SHP77 treated with DMSO at 0.1 percent for 48 hours (cell line): ENCODE data around the gene SLC11A1.

Source experiments
- DNase-seq: peaks from one replicate; lab custom pipeline; 2025; lab: John Stamatoyannopoulos, UW

SLC11A1 gene

GRCh38 chr2:218405746-218406208 is 23.7 kb downstream of the SLC11A1 start:
- no peak for DNase-seq

GRCh38 chr2:218406209-218406948 is 24.3 kb downstream of the SLC11A1 start:
- peak; percentile 92 for DNase-seq

- peak; percentile 21 for DNase-seq
Observed at GRCh38 chr2:218406949-218407618, 25.0 kb downstream of the SLC11A1 start.

- DNase-seq = no peak
Observed at GRCh38 chr2:218407717-218408116, 25.6 kb downstream of the SLC11A1 start.

- DNase-seq = no peak
Observed at GRCh38 chr2:218418321-218418716, 36.2 kb downstream of the SLC11A1 start.

- DNase-seq = no peak
Observed at GRCh38 chr2:218418717-218419458, 36.8 kb downstream of the SLC11A1 start, which contains the start of gene VIL1. Gene VIL1 (plus strand): TSS chr2:218419123. CDS start chr2:218423779, 4,656 bp downstream.

GRCh38 chr2:218419630-218420216 is 37.6 kb downstream of the SLC11A1 start:
- DNase-seq = no peak

GRCh38 chr2:218421027-218421426 is 39.0 kb downstream of the SLC11A1 start:
- no peak for DNase-seq

- DNase-seq = no peak
Observed at GRCh38 chr2:218422403-218423086, 40.5 kb downstream of the SLC11A1 start.

GRCh38 chr2:218423584-218423983 is 41.5 kb downstream of the SLC11A1 start:
- no peak for DNase-seq

GRCh38 chr2:218425531-218425930 is 43.5 kb downstream of the SLC11A1 start:
- no peak for DNase-seq

- DNase-seq = no peak
Observed at GRCh38 chr2:218427741-218428140, 45.7 kb downstream of the SLC11A1 start.

GRCh38 chr2:218428846-218429558 is 46.9 kb downstream of the SLC11A1 start:
- DNase-seq = no peak

GRCh38 chr2:218429911-218430692 is 48.0 kb downstream of the SLC11A1 start:
- DNase-seq = no peak

GRCh38 chr2:218430721-218431120 is 48.6 kb downstream of the SLC11A1 start:
- DNase-seq = no peak

- DNase-seq = no peak
Observed at GRCh38 chr2:218431878-218432277, 49.8 kb downstream of the SLC11A1 start.

- DNase-seq = no peak
Observed at GRCh38 chr2:218432676-218433365, 50.7 kb downstream of the SLC11A1 start.

GRCh38 chr2:218434456-218434855 is 52.4 kb downstream of the SLC11A1 start:
- no peak for DNase-seq
